ENCODE data around the gene C5orf15. TPM values are rescaled to one million over a fixed set of nuclear protein-coding genes. Genes with fewer than 3 reads are reported as not detected.

C5orf15 gene
- polyA plus RNA-seq, 3 donors, result 127 to 136 (median 135) TPM

- no peak for DNase-seq (ENCODE audit: extremely low read depth in 1 of 11, low read depth in 9 of 11, low spot score in 4 of 11)
These were observed 54.0 kb downstream of the C5orf15 start for GRCh38 chr5:133914434-133914833.

GRCh38 chr5:133913413-133914155 is 54.8 kb downstream of the C5orf15 start:
- DNase-seq (ENCODE audit: extremely low read depth in 1 of 11, low read depth in 9 of 11, low spot score in 4 of 11), result no peak

GRCh38 chr5:133912951-133913350 is 55.5 kb downstream of the C5orf15 start:
- DNase-seq (ENCODE audit: extremely low read depth in 1 of 11, low read depth in 9 of 11, low spot score in 4 of 11), result no peak

- no peak for DNase-seq (ENCODE audit: extremely low read depth in 1 of 11, low read depth in 9 of 11, low spot score in 4 of 11)
These were observed 57.9 kb downstream of the C5orf15 start for GRCh38 chr5:133910571-133910970.

GRCh38 chr5:133909603-133910002 is 58.8 kb downstream of the C5orf15 start:
- no peak for DNase-seq (ENCODE audit: extremely low read depth in 1 of 11, low read depth in 9 of 11, low spot score in 4 of 11)

GRCh38 chr5:133907075-133907474 is 61.4 kb downstream of the C5orf15 start:
- DNase-seq (ENCODE audit: extremely low read depth in 1 of 11, low read depth in 9 of 11, low spot score in 4 of 11), result no peak

- DNase-seq (ENCODE audit: extremely low read depth in 1 of 11, low read depth in 9 of 11, low spot score in 4 of 11), result no peak
These were observed 62.1 kb downstream of the C5orf15 start for GRCh38 chr5:133906303-133906702.

Other genes starting within 250 kb of the C5orf15 start
- 100 to 1,000 TPM; 184 to 202 (median 187) TPM for gene VDAC1, start 36.4 kb upstream of the C5orf15 start, polyA plus RNA-seq (ENCODE audit: insufficient read length in 3 of 3)
- gene TCF7, start 146.1 kb upstream of the C5orf15 start, polyA plus RNA-seq (ENCODE audit: insufficient read length in 3 of 3), result 10 to 100 TPM; 11.5 to 14.7 (median 14.4) TPM
- 100 to 1,000 TPM; 681 to 900 (median 805) TPM for gene SKP1, start 208.3 kb upstream of the C5orf15 start, polyA plus RNA-seq (ENCODE audit: insufficient read length in 3 of 3)

Measured in renal cortex interstitium (tissue), 11 donors.